ENCODE results near the gene OR5V1. TPM values are rescaled to one million over a fixed set of nuclear protein-coding genes. Genes with fewer than 3 reads are reported as not detected.

The OR5V1 gene
- total RNA-seq: not detected in 2 replicates

DNA sequence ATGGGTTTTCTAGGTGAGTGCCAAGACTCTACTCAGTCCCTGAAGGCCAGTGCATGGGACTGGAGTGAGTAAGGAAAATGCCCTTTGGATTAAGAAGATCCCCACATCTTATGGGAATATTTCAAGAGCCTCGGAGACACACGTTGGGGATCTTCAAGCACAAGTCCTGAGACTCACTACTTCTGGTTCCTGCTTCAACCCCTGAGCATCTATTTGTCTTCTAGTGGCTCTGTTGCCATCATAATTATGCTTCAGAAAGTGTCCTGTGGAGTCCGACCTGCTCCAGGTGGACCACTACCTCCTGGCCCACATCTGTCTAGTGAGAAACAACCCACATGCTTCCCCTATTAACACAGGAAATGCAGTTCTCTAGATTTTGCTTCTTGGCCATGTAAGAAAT is at the start of gene OR5V1:
Gene OR5V1, minus strand, starts transcription at position 101 of the 400 bp plus-strand sequence. CDS start 12,670 bp downstream, outside the sequence.

DNA sequence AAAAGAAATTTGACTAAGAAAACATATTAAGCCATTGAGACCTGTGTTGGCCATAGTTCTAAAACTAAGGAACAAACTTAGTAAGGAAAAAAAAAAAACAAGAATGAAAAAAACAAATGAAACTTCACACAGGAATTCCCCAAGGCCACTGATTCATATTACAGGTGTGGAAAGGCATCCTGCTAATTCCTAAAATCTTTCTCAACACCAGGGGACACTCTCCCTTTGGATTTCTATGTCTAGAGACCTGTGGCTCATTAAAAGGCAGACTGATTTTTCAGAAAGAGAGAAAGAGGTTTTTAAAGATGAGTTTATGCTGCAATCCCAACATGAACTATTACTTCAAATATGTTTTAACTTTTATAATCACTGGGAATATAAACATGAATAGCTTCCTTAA is 45.9 kb upstream of the OR5V1 start, which contains the start of gene OR12D1:
Gene OR12D1, plus strand, starts transcription at position 341 of the 400 bp plus-strand sequence.

DNA sequence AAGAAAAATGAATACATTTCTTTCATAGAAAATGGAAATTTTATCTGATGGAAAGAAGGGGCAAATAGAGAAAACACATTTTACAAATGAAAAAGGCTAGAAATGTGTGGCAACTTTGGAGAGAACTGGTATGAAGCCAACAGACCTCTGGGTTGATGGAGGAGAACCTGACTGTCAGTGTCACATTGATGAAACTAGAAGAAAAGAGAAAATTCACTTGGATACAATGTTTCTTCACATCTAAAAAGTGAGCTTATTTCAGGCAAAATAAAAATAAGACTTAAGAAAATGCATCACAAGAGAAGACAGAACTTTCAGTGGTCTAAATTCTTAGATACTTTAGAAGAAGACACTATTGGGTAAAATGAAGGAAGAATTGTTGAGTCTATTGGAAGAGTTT is 26.7 kb upstream of the OR5V1 start, which contains the start of gene OR12D2:
Gene OR12D2, plus strand, starts transcription at position 301 of the 400 bp plus-strand sequence. CDS start 1,069 bp downstream, outside the sequence.

DNA sequence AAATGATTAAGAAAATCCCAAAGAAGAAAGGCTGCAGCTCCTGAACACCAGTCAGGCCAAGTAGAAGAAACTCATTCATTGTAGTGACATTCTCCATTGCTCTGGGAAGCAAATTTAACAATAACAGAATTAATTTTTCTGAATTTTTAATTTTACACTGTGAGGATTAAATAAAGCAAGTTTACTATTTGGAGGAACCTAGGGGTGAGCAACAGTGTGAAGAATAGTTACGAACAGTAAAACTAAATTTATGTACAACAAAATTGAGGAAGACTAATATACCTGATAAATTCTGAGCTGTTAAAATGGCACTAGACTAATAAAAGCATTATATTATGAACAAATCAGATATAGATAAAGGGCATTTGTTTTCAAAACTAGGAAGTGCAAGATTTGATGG is 6.5 kb upstream of the OR5V1 start, which contains the start of gene OR12D3:
Gene OR12D3, minus strand, starts transcription at position 101 of the 400 bp plus-strand sequence. Its CDS starts 4 bp downstream, at position 97.

Other genes with a start within 250 kb of the OR5V1 start
- gene OR2J2, start 198.0 kb downstream of the OR5V1 start, total RNA-seq: not detected in 2 replicates
- gene OR14J1, start 67.2 kb downstream of the OR5V1 start, total RNA-seq: not detected in 2 replicates
- not detected in 2 replicates for gene OR12D3, start 6.4 kb upstream of the OR5V1 start, total RNA-seq
- gene OR12D2, start 26.8 kb upstream of the OR5V1 start, total RNA-seq: not detected in 2 replicates
- not detected in 2 replicates for gene OR12D1, start 46.1 kb upstream of the OR5V1 start, total RNA-seq
- gene OR10C1, start 70.4 kb upstream of the OR5V1 start, total RNA-seq: not detected in 2 replicates
- not detected in 2 replicates for gene OR11A1, start 88.2 kb upstream of the OR5V1 start, total RNA-seq
- gene OR2H1, start 88.3 kb upstream of the OR5V1 start, total RNA-seq: not detected in 2 replicates
- gene MAS1L, start 119.1 kb upstream of the OR5V1 start, total RNA-seq: not detected in 2 replicates
- 1.2 and 4.9 TPM in 2 replicates for gene UBD, start 190.9 kb upstream of the OR5V1 start, total RNA-seq
- gene OR2H2, start 216.3 kb upstream of the OR5V1 start, total RNA-seq: not detected in 2 replicates

Measured in endothelial cell of coronary artery (primary cell).